ENCODE data around the gene CYP26B1. TPM values are rescaled to one million over a fixed set of nuclear protein-coding genes. Genes with fewer than 3 reads are reported as not detected.

Gene CYP26B1
- total RNA-seq, 1 experiment from 2014 or later, result 0.05 TPM

DNA sequence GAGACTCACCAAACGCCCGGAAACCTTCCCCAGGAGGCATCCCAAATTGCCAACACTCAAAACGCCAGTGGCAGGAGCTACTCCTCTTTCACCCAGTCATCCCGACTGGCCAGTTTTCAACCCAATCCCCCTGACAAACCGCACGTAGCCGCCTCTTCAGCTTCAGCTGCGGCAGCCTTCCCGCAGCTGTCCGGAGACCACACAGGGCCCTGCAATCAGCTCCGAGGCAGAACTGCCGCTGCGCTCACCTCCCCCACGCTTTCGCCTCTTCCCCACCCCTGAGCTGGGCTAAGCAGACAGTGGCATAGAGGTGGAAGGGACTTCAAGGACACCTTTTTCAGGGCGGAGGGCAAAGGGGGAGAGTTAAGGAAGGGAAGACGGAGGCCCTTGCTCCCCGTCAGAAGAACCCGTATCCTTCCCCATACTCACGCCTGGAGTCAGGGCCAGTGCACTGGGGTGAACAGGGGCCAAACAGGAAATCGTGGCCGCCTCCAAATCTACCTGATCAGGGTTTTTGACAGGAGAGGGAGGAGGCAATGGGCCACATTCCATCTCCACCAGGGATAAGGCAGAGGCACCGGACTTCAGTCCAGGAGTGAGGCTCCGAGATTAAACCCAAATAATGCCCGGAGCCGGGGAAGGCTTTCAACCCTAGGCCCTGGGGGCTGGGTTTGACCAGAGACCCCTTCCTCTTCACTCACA is 16.9 kb downstream of the CYP26B1 start:
- DNase-seq (ENCODE audit: low spot score), result no peak

DNA sequence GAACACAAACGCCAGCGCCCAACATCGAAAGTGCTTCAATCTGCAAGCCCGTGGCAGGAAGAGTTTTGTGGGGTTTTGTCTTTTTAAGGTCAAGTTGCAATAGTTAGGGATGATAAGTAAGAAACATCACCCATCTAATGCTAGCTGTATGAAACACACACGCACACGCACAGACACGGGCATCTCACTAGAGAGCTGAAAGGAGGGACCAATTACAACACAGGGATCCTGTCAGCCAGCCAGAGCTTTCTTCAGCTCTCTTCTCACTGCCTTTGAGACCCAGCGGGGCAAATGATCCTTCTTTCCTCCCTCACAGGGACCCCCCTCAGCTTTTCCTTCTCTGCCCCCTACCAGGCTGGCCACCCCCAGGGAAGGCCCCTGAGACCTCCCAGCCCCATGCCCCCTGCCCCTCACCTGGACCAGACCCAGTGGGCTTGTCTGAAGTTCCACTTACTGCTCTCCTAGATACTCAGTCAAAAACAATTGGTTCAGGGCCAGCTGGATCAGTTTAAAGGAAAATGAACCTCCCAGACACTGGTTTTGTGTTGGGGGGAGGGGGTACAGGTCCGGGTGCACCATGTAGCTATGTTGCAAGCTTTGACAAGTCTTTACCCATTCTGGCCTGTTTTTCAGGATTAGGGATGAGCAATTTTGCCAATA is 17.9 kb downstream of the CYP26B1 start:
- no peak for DNase-seq (ENCODE audit: low spot score)

DNA sequence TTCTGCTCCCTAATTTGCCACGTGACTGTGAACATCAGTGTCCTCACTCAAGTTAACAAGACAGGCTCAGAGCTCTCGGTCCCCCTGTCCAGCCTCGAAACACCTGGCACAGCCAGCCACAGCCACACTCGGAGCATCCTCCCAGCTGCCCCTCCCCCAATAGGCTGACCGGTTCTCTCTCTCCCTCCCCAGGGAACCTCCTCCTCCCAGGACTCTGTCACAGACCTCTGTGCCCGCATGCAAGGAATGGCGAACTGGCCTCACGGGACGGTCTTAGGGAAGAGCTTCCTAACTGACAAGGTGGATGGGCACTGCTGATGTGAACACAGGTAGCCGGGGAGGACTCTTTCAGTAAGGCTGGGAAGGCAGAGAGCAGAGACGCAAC is 18.8 kb downstream of the CYP26B1 start:
- DNase-seq (ENCODE audit: low spot score), result no peak

DNA sequence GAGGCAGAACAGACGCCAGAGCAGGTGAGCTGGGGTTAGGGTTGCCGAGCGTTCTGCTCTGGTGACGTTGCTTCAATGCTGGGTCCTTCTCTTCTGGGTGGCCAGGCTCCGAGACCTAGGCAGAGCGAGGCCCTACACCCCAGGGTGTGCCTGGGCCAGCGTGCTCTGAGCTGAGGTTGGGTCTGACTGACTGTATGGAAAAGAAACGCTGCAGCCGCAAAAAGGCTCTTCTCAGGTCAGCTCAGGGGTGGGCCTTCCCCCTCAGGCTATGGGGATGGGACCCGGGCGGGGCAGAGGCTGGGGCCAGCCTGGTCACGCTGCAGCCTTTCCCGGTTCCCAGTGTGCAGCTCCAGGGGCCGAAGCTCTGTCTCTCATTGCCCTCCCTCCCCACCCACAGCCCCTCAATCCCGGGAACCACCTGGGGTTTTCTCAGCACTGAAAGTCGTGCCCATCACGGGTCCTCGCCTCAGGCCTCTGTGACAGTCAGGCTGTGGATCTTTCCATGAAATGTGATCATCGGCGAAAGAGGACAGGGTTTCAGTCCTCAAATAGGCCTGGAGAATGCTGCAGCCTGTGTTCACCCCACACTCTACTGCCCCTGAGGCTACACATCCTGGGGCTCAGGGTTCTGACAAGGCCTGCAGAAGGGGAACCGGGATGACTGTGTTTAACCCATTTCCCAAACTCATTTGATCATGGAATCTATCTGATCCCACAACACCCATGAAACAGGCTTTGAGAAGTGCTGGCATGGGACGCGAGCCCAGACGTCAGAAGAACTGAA is 19.4 kb downstream of the CYP26B1 start:
- no peak for DNase-seq (ENCODE audit: low spot score)

DNA sequence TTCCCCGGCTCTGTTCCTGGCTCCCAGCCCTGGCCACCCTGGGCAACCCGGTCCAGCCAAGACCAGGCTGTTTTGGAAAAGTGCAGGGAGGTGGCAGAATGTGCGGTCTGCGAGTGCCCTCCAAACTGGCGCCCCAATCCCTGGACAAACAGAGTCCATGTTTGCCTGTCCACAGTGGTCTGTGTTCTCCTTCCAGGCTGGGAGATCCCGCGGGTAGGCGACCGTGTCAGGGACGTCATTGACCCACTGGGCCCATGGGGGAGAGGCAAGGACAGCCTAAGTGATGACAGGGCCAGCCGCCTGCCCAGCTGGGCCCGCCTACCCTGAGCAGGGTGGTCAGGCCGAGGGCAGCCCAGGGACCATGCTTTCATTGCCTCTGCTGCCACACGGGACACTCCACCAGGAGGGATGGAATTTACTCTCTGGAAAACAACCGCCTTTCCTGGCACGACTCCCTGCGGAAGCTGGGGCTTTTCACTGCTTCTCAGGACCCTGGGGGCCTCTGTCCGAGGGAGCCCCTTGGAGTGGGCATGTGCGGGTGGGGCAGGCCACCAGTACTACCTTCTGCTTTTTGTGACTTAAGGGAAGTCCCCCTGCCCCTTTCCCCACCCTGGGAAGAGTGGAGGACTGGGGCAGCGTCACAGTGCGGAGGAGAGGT is 20.1 kb downstream of the CYP26B1 start:
- DNase-seq (ENCODE audit: low spot score), result no peak

DNA sequence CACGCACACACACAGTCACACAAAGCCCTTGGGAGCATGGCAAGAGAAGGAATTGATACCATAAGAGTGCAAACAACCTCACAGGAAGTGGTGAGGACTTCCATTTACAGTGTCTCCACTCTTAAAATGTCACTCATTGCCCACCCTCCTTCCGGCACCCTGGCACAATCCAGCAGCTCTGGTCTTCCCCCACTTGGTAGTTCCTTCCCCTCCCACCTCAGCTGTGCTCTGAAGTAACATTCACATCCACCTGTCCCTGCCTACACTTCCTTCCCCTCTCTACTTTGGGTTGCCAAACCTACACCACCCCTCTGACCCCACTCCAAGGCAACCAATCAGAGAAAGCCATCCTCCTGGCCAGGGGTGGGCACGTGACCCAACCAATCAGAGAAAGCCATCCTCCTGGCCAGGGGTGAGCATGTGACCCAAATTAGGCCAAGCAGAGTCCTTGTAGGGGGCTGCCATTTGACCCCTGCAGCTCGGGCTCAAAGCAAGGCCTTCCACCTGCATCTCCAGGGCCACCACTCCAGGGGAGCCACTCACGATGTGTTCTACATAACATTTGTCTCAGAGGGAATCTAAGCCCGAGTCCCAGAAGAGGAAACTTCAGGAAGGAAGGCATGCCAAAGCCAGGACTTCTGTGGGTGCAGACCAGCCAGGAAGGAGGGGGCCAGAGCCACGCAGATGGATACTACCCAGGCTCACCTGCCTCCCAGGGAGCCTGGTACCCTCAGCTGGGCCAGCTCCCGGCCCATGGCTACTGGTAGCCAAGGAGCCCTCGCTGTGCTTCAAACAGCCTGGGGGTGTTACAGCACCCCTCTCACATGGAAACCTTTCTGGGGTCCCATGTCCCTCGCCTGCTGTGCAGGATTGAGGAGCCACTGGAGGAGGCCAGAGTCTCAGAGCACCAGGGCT is 21.2 kb downstream of the CYP26B1 start:
- no peak for DNase-seq (ENCODE audit: low spot score)

DNA sequence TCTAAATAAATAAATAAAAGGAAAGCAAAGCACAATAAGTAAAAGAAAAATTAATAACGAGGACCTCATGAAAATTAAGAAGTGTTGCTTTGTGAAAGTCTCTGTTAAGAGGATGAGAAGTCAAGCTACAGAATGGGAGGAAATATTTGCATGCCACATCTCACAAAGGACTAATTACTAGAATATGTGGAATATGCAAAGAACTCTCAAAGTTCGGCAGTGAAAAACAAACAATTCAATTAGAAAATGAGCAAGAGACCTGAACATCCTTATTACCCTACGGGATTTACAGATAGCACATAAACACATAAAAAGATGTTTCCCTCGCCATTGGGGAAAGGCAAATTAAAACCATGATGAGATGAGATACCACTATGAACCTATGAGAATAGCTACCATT is 23.3 kb downstream of the CYP26B1 start:
- DNase-seq (ENCODE audit: low spot score), result no peak

DNA sequence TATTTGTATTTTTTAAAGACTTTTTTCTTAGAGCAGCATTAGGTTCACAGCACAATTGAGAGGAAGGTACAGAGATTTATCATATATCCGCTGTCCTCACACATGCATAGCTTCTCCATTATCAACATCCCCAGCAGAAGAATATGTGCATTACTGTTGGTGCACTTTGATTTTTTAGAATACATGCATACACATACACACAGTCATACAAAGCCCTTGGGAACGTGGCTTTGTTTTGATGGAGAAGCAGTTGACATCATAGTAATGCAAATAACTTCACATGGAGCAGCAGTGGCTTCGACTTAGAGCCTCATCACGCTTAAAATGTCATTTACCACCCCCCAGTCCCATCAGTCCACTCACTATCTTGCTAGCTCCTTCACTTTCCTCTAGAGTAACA is 26.5 kb downstream of the CYP26B1 start:
- no peak for DNase-seq (ENCODE audit: low spot score)

DNA sequence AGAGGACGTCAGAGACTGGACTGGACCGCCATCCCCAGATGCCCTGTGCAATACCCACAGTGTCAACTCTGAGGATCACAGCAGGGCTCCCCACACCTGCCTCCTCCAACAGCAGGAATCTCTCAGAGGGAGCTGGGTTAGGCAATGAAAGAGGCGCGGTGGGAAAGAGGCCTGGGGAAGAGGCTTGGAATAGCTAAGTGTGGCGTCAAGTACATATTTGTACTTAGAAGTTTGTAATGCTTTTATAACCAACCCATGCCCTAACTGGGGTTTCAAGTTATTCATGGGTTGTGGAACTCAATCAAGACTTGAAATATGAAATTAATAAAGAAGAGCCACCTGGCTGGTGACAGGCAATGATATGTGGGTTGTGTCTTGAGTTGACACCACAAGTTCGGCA is 28.7 kb downstream of the CYP26B1 start:
- no peak for DNase-seq (ENCODE audit: low spot score)

DNA sequence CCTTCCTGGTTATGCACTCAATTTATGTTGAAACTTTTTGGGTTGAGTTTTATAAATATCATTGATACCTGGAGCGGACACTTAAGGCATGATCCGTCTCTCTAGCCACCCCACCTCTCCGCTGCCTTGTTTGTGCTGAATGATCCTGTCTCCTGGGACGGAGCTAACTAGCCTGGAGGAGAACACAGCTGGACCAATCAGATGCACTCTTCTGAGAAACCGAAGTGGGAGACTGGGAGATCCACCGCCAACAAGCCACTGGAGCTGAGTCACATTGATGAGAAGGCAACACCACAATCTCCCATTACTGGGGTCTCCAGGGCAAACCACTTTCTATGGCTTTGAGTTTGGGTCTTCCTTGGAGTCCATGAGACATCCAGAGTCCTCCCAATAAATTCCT is 29.3 kb downstream of the CYP26B1 start:
- no peak for DNase-seq (ENCODE audit: low spot score)

DNA sequence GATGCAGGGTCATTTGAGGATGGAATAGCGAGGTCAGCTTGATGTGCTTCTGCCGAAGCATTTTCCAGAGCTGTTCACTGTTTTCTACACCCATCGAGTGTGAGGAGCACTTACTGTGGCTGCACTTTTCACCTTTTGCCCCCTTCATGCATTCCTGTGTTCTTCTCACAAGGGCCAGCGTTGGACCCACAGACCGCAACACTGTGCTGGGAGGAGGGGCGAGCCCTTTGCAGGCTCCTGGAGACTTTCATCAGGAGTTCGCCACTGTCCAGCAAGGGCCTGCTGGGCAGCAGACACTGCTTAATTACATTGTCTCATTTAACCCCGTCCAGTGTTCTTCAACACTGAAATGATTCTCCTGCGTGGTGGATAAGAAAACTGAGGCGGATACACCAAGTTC is 29.9 kb downstream of the CYP26B1 start:
- DNase-seq (ENCODE audit: low spot score), result no peak

DNA sequence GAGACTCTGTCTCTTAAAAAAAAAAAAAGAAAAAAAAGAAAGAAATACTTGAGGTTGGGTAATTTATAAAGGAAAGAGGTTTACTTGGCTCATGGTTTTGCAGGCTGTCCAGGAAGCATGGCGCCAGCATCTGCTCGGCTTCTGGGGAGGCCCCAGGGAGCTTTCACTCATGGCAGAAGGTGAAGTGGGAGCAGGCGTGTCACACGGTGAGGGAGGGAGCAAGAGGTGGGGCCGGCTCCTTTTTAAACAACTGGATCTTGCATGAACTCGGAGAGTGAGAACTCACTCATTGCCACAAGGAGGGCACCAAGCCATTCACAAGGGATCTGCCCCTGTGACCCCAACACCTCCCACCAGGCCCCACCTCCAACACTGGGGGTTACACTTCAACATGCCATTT is 30.6 kb downstream of the CYP26B1 start:
- DNase-seq (ENCODE audit: low spot score), result no peak

DNA sequence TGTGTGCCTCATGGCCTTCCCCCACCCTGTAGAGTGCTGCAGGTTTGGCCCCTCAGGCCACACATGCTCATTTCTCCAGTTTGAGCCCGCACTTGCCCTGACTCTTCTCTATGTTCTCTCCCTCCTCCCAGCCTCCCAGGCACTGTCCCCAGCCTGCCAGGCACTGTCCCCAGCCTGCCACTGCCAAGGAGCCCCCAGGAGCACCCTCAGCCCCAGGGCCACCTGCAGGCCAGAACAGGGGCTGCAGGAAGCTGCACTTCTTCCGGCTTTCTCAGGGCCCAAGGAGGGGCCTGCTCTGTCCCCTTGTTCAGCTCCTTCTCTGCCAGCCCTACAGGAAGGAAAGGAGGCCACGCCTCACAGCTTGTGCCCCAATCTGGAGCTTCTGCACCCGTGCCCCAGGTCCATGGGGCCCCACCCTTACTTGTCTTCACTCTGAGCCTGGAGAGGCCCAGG is 31.6 kb downstream of the CYP26B1 start:
- no peak for DNase-seq (ENCODE audit: low spot score)

DNA sequence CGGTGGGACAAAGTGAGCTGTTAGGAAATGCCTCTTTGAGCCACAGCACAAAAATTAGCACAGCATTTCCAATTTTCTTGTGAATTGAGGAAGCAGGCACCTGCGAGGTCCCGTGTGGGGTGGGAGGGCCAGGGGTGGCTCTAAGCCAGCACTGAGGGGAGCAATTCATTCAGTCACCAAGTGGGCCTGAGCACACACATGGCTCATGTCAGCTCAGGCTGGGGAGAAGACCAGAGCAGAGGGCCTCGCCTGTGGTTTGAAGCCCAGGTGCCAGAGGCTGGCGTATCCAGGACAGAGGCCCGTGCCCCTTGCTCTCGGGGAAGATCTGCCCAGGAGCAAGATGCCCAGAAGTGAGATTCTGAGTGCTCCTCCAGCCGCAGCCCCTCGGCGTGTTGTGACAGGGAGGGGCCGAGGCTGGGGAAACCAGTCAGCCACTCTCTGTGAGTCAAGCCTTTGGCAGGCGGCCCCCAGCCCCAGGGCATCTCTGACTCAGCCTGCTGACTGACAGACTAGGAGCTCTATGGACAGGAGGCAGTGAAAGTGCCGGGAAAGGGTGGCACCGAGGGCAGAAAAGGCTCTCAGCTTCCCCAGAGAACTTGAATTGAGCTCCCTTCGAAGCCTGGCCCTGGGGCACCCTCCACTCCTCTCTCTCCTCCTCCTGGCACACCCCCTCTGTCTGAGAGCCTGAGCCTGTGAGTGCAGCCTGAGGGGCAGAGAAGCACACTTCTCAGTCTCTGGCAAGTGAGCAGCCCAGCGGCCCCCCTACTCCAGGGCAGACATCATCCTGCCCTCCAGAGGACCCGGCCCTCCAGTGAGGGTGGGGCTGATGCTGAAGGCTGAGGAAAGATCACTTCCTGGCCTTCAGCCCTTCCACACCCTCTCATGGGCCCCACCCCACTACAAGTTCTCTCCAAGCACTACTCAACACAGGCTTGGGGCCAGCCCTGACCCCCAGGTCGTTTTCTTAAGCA is 32.3 kb downstream of the CYP26B1 start:
- no peak for DNase-seq (ENCODE audit: low spot score)

DNA sequence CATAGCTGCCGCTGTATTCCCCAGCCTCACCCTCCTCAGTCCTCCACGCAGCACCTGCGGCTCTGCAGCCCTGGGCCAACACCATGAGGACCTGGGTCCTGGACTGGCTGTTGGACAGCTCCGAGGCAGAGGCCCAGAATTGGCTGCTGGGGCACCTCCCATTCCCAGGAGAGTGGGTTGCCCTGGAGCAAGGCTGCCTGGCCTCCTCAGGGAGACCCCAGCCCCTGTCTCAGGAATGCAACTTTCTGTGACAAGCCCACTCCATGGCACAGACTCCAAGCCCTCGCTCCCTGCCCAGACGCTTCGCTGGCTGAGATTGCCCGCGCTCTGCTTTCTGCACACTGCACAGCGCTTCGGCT is 33.0 kb downstream of the CYP26B1 start:
- DNase-seq (ENCODE audit: low spot score), result no peak

DNA sequence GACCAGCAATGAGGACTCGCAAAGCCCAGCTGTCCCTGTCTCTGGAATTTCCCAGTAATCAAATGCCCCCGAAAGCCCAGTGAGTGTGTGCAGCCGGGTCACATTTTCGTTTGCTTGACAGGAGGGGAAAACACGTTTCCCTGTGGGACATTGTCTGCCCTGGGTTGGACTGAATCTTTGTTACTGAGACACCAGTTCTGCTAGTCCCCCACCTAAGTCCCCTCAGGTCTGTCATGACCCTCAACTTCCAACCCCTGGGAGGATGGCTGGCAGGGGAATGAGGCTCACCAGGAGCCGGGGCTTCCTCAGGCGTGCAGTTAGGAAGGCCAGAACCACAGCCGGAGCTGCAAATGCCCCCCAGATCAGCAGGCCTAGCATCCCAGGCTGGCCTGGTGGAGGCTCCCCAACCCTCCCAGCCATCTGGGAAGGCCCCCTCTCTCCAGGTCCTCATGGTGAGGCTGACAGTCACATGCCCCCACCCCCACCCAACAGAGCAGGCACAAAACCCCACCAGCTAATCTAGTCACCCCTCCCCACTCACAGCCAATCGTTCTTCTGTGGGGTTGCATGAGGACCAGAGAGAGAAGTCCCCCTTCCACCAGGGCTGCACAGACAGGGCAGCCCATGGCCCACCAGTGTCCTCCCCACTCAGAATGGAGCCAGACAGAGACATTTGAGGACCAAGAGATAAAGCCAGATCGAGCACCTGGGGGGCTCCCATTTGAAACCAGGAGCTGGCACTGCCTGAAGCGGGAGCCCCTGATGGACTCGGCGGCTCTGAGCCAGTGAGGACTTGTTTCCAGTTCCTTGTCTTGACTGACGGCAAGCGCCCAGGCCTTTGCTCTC is 33.6 kb downstream of the CYP26B1 start:
- no peak for DNase-seq (ENCODE audit: low spot score)

DNA sequence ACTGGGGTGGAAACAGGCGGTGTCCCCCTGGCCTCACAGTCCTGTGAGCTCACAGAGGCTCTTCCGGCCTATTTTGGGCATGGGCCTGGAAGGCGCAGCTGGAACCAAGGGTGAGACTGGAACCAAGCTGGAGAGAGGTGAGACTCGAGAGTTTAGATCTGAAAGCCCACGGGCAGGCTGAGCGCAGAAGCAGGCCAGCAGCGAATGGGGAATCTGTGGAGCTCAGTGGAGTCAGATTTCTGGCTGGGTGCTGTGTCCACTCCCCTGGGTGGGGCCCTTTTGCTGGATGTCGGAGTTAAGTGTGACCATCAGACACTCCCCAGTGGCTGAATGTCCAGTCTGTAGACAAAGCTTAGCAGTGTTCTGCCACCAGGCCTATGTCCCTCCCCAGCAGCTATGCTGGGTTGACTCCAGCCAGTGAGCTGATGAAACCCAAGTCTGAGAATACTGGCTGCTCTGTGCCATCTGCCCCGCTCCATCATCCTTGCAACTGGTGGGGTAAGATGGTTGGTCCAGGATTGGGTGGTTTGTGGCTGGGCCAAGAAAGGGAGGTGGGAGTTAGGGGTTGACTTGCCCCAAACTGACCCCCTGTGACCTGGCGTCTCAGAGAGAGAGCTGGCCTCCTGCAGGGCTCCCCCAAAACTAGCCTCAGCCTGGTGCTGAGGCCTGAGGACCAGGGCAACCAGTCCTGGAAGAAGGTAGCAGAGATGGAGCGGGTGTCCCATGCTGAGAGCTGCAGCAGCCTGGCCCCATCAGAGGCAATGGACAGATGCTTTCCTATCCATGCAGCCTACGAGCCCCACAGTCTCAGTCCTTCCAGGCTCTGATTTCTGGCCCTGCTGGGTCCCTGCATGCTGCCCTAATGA is 34.4 kb downstream of the CYP26B1 start:
- DNase-seq (ENCODE audit: low spot score), result no peak

DNA sequence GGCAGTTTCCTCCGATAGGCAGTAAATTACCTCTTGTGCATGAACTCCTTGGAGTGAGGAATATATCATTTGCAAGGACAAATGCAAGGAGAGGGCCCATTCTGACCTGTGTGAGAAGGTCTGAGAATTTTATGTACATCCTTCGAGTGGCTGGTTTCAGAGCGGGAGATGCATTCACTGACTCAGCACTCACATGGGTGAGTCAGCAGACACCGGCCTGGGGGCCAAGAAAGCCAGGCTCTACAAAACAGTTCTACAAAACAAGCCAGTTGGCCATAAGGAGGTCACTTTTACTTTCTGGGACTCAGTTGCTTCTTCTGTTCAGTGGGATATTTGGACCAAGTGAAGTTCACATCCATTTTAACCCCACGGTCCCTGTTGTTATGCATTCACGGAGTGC is 35.3 kb downstream of the CYP26B1 start:
- DNase-seq (ENCODE audit: low spot score), result no peak

All from HT-29 (cell line).